Retina (tissue), 1 donor: ENCODE measurements around the gene ATP9B.

Source experiments
- DNase-seq: peaks from one replicate; pipeline ENCODE4 v3.0.0-alpha.2; 2016

Gene ATP9B

GRCh38 chr18:79401494-79402208 lies 332.5 kb downstream of the ATP9B start:
- DNase-seq, result no peak

- no peak for DNase-seq
Measured at GRCh38 chr18:79402209-79402576, 333.0 kb downstream of the ATP9B start.

GRCh38 chr18:79402977-79403722 lies 334.0 kb downstream of the ATP9B start:
- peak; percentile 43 for DNase-seq

GRCh38 chr18:79403723-79404566 lies 334.8 kb downstream of the ATP9B start:
- DNase-seq, result no peak

- DNase-seq, result no peak
Measured at GRCh38 chr18:79404567-79404910, 335.3 kb downstream of the ATP9B start.

GRCh38 chr18:79405019-79405780 lies 336.0 kb downstream of the ATP9B start:
- DNase-seq, result no peak

- no peak for DNase-seq
Measured at GRCh38 chr18:79405781-79406575, 336.8 kb downstream of the ATP9B start.

- no peak for DNase-seq
Measured at GRCh38 chr18:79406708-79407107, 337.5 kb downstream of the ATP9B start.

GRCh38 chr18:79409313-79409712 lies 340.1 kb downstream of the ATP9B start:
- no peak for DNase-seq

GRCh38 chr18:79410171-79410641 lies 341.0 kb downstream of the ATP9B start:
- DNase-seq, result no peak

GRCh38 chr18:79410731-79411613 lies 341.8 kb downstream of the ATP9B start:
- no peak for DNase-seq

- peak; percentile 40 for DNase-seq
Measured at GRCh38 chr18:79411614-79412526, 342.7 kb downstream of the ATP9B start.

GRCh38 chr18:79413025-79413424 lies 343.8 kb downstream of the ATP9B start:
- no peak for DNase-seq

- DNase-seq, result no peak
Measured at GRCh38 chr18:79413426-79413825, 344.2 kb downstream of the ATP9B start.

- no peak for DNase-seq
Measured at GRCh38 chr18:79413901-79414300, 344.7 kb downstream of the ATP9B start.

- DNase-seq, result no peak
Measured at GRCh38 chr18:79416022-79416676, 347.0 kb downstream of the ATP9B start.

- no peak for DNase-seq
Measured at GRCh38 chr18:79416677-79417052, 347.5 kb downstream of the ATP9B start.

- DNase-seq, result no peak
Measured at GRCh38 chr18:79418236-79418635, 349.0 kb downstream of the ATP9B start.

- no peak for DNase-seq
Measured at GRCh38 chr18:79418642-79419041, 349.4 kb downstream of the ATP9B start.
